ENCODE measurements around the gene SLIT3. TPM values are rescaled to one million over a fixed set of nuclear protein-coding genes. Genes with fewer than 3 reads are reported as not detected.

Gene SLIT3
- total RNA-seq, 1 experiment from 2014 or later: 0.92 TPM

DNA sequence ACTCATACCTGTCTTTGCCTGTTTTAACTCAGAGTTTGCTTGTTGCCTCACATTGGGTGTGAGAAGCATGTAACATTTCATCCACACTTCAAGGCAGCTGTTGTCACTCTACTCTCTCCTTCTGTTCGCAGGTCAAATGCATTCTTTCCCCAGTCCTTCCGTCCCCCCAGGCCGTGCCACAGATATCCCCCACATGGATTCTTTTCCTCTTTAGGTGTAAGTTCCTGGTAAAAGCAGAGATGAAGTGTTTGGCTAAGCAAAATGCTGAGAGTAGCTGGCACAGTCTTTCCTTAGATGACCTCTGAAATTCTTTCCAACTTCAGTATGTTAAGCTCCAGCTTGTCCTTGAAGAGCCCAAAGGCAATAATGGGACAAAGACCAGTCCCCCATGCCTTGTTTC, 328.2 kb downstream of the SLIT3 start:
- no peaks in the 10 kb centered on the region for H3K27me3 ChIP-seq (ENCODE audit: insufficient read depth, low read length)
- TF ChIP-seq, protein P1, sequence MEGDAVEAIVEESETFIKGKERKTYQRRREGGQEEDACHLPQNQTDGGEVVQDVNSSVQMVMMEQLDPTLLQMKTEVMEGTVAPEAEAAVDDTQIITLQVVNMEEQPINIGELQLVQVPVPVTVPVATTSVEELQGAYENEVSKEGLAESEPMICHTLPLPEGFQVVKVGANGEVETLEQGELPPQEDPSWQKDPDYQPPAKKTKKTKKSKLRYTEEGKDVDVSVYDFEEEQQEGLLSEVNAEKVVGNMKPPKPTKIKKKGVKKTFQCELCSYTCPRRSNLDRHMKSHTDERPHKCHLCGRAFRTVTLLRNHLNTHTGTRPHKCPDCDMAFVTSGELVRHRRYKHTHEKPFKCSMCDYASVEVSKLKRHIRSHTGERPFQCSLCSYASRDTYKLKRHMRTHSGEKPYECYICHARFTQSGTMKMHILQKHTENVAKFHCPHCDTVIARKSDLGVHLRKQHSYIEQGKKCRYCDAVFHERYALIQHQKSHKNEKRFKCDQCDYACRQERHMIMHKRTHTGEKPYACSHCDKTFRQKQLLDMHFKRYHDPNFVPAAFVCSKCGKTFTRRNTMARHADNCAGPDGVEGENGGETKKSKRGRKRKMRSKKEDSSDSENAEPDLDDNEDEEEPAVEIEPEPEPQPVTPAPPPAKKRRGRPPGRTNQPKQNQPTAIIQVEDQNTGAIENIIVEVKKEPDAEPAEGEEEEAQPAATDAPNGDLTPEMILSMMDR (conservative IDR thresholded peaks at IDR 0.05): no peak
- no peak overlapping the region for H4K8ac ChIP-seq (replicated peaks; ENCODE audit: insufficient read length, low read depth, low read length)
- Mint-ChIP-seq H3K4me1 (peaks cover 6 to 19% of the 10 kb centered on the region in 2 experiments), H3K27ac (no peak overlapping the region), H3K4me3 (no peak overlapping the region), H3K9me3 (no peaks in the 10 kb centered on the region; a peak in 1 of 5 replicates), H3K36me3 (ENCODE audit: insufficient read depth in 1 of 3, low read depth in 3 of 3) (no peaks in the 10 kb centered on the region), H3K27me3 (ENCODE audit: low read depth) (peaks cover 12% of the 10 kb centered on the region)
- H3K18ac ChIP-seq (ENCODE audit: insufficient read length, low read depth, low read length): no peak overlapping the region
- H2BK12ac ChIP-seq (ENCODE audit: insufficient read length, low read depth, low read length): no peak overlapping the region
- no peaks in the 10 kb centered on the region for H3K79me2 ChIP-seq (ENCODE audit: insufficient read depth, low read length)
- DNase-seq: no peak
- no peak overlapping the region for H4K5ac ChIP-seq (ENCODE audit: insufficient read length, low read depth, low read length)
- no peak overlapping the region for H3K14ac ChIP-seq (ENCODE audit: insufficient read depth, low read length)
- H2AK5ac ChIP-seq (ENCODE audit: insufficient read length, low read length): no peak overlapping the region
- H3T11ph ChIP-seq (ENCODE audit: low read length): no peak overlapping the region
- H2AFZ ChIP-seq (ENCODE audit: low read length): no peak overlapping the region
- peaks cover 5% of the 10 kb centered on the region; the same call in 1 of the 2 replicates for H3K4me1 ChIP-seq (ENCODE audit: insufficient read depth, low read length)
- WGBS (ENCODE audit: extremely low coverage, insufficient read length, low lambda C conversion rate): no CpG with 5 or more reads among the region's 3 CpGs
- H3K9ac ChIP-seq (ENCODE audit: extremely low read depth, insufficient read length, low read length): no peak overlapping the region
- no peak overlapping the region for H2BK5ac ChIP-seq (ENCODE audit: insufficient read length, low read length)
- H3K23me2 ChIP-seq (ENCODE audit: insufficient read length, low read depth, low read length, poor library complexity, severe bottlenecking): no peaks in the 10 kb centered on the region
- H3K4me2 ChIP-seq (ENCODE audit: insufficient read depth, insufficient read length, low read length): no peak overlapping the region
- no peak overlapping the region for H3K4ac ChIP-seq (ENCODE audit: low read depth, low read length)
- no peak overlapping the region for H3K27ac ChIP-seq (ENCODE audit: insufficient read length, low read depth, low read length)
- no peak overlapping the region for H3K23ac ChIP-seq (ENCODE audit: insufficient read length, low read depth, low read length)
- no peak overlapping the region for H2BK20ac ChIP-seq (ENCODE audit: low read depth, low read length, poor library complexity, severe bottlenecking)
- H4K20me1 ChIP-seq (ENCODE audit: control insufficient read depth, insufficient read depth, insufficient read length): no peaks in the 10 kb centered on the region
- H4K91ac ChIP-seq (ENCODE audit: insufficient read length, low read depth, low read length): no peak overlapping the region
- H3K9me3 ChIP-seq (ENCODE audit: control insufficient read depth, low read depth, low read length): no peaks in the 10 kb centered on the region
- no peak overlapping the region for H3K56ac ChIP-seq (ENCODE audit: insufficient read length, low read depth, low read length)
- H3K79me1 ChIP-seq (ENCODE audit: insufficient read depth, low read depth, low read length, poor library complexity, severe bottlenecking): no peaks in the 10 kb centered on the region
- H2BK15ac ChIP-seq (ENCODE audit: low read depth, low read length): no peak overlapping the region
- H2BK120ac ChIP-seq (ENCODE audit: low read depth, low read length, poor library complexity, severe bottlenecking): no peak overlapping the region
